ENCODE data around the gene SEMA3E.

GRCh38 chr7:83456413-83456812 is 192.5 kb downstream of the SEMA3E start:
- TF ChIP-seq CTCF (IDR thresholded peaks at IDR 0.05) (no peak), POLR2A (IDR thresholded peaks at IDR 0.05) (no peak)
